Tibial nerve (tissue), 4 donors: ENCODE data around the gene KLC1. TPM values are rescaled to one million over a fixed set of nuclear protein-coding genes. Genes with fewer than 3 reads are reported as not detected.

Experiments used
- DNase-seq, 2 donors: peaks; one replicate each; pipeline ENCODE4 v3.0.0-alpha.2; 2019; ENCODE audit warnings: low spot score in 2 of 2
- H3K27ac ChIP-seq, 4 donors: fragments of 200-600 bp; sonication (generic) in 3 of 4; one replicate each; pipeline ENCODE4 v1.5.1; 2017 to 2019; ENCODE audit warnings: mild to moderate bottlenecking in 1 of 4
- H3K27me3 ChIP-seq, 2 donors: fragments of 200-600 bp; sonication (generic) in 1 of 2; one replicate each; pipeline versions ENCODE4 v1.5.1 to v1.6.0; 2017 to 2019
- H3K36me3 ChIP-seq, 3 donors: fragments of 200-600 bp; sonication (generic); one replicate each; pipeline ENCODE4 v1.5.1; 2018 to 2019
- H3K4me1 ChIP-seq, 4 donors: fragments of 200-600 bp; sonication (generic) in 3 of 4; one replicate each; pipeline ENCODE4 v1.5.1; 2017 to 2019
- H3K4me3 ChIP-seq, 4 donors: fragments of 200-600 bp; sonication (generic) in 3 of 4; one replicate each; pipeline ENCODE4 v1.5.1; 2017 to 2019; ENCODE audit warnings: mild to moderate bottlenecking in 1 of 4, moderate library complexity in 1 of 4
- H3K9me3 ChIP-seq, 4 donors: fragments of 200-600 bp; sonication (generic) in 3 of 4; one replicate each; pipeline ENCODE4 v1.5.1; 2017 to 2019
- CTCF ChIP-seq, 5 experiments: fragments of 200-600 bp in 3 of 5; fragments of 450-650 bp in 2 of 5; sonication (generic) in 3 of 5; IDR thresholded peaks; one replicate each; pipeline ENCODE4 v1.5.1; 2016 to 2019; ENCODE audit warnings: antibody characterized with exemption in 5 of 5, mild to moderate bottlenecking in 3 of 5, moderate library complexity in 2 of 5
- EP300 ChIP-seq, 2 donors: sonication (generic); formaldehyde crosslinking; IDR thresholded peaks; one replicate each; pipeline ENCODE4 v1.6.1; 2017; ENCODE audit warnings: antibody characterized with exemption in 2 of 2, mild to moderate bottlenecking in 1 of 2
- POLR2A ChIP-seq, 2 donors: fragments of 450-650 bp; IDR thresholded peaks; one replicate each; pipeline ENCODE4 v1.6.1; 2017; ENCODE audit warnings: antibody characterized with exemption in 2 of 2, mild to moderate bottlenecking in 2 of 2, moderate library complexity in 2 of 2
- WGBS, 2 donors: methylation state at CpG; one replicate each; pipeline ENCODE4 v1.1.5; 2018; 5-methylcytosine and 5-hydroxymethylcytosine counted together
- total RNA-seq, 4 donors: library from RNA; depleted of rRNA; stranded (reverse); fragments of >200 nt; gene quantifications; one replicate each; pipeline ENCODE4 v1.1.0, GENCODE V29; 2016

KLC1 gene
- total RNA-seq, result 100 to 1,000 TPM; 402 to 561 (median 495) TPM

GRCh38 chr14:103628684-103629502, at the start of gene KLC1:
Gene KLC1, plus strand, starts transcription at chr14:103629211. Its CDS starts 25,354 bp downstream, at chr14:103654565.
- no peaks in the 10 kb centered on the region for H3K9me3 ChIP-seq
- peaks cover 0 to 6% (median 0%) of the 10 kb centered on the region in 3 donors for H3K36me3 ChIP-seq
- DNase-seq, result peak; percentile 75 to 84
- TF ChIP-seq CTCF (IDR thresholded peaks at IDR 0.05), result peak in 2 of 5 experiments; percentile 11 to 27
- TF ChIP-seq EP300 (IDR thresholded peaks at IDR 0.05), result peak; percentile 29 to 97
- TF ChIP-seq POLR2A (IDR thresholded peaks at IDR 0.05), result peak; percentile 77 to 94
- H3K27ac ChIP-seq, result peak within 1 kb of the TSS; percentile 96 to 99 (median 98)
- peak within 1 kb of the TSS; percentile 83 to 95 (median 88) for H3K4me3 ChIP-seq
- WGBS, 2 donors, result 0 to 1% methylated on average over 19 to 33 of the region's 97 CpGs
- peaks cover 0 to 69% (median 32%) of the 10 kb centered on the region in 4 donors for H3K4me1 ChIP-seq
- H3K27me3 ChIP-seq, result no peaks in the 10 kb centered on the region

GRCh38 chr14:103581206-103581605, 47.8 kb upstream of the KLC1 start:
- no peaks in the 10 kb centered on the region for H3K27me3 ChIP-seq
- no peak overlapping the region for H3K4me3 ChIP-seq
- no peaks in the 10 kb centered on the region for H3K9me3 ChIP-seq
- no peak overlapping the region for H3K27ac ChIP-seq
- no peak for DNase-seq
- peaks cover 0 to 43% (median 0%) of the 10 kb centered on the region in 3 donors for H3K36me3 ChIP-seq
- peaks cover 2 to 21% (median 14%) of the 10 kb centered on the region in 4 donors for H3K4me1 ChIP-seq
- no peak for TF ChIP-seq CTCF (IDR thresholded peaks at IDR 0.05)
- no peak for TF ChIP-seq POLR2A (IDR thresholded peaks at IDR 0.05)
- no peak for TF ChIP-seq EP300 (IDR thresholded peaks at IDR 0.05)
- 91% methylated on average over 11 of the region's 11 CpGs for WGBS, 2 donors

- DNase-seq, result no peak
- H3K27ac ChIP-seq, result peak overlapping the region in 2 of 4 donors; percentile 28 to 36
- H3K36me3 ChIP-seq, result peaks cover 0 to 43% (median 0%) of the 10 kb centered on the region in 3 donors
- H3K4me1 ChIP-seq, result peaks cover 0 to 12% (median 5%) of the 10 kb centered on the region in 4 donors
- no peaks in the 10 kb centered on the region for H3K27me3 ChIP-seq
- TF ChIP-seq POLR2A (IDR thresholded peaks at IDR 0.05) (no peak), CTCF (IDR thresholded peaks at IDR 0.05) (no peak), EP300 (IDR thresholded peaks at IDR 0.05) (no peak)
- WGBS, 2 donors, result 88 to 96% methylated on average over 12 to 26 of the region's 26 CpGs
- H3K4me3 ChIP-seq, result no peak overlapping the region
- H3K9me3 ChIP-seq, result no peaks in the 10 kb centered on the region
These were observed 46.9 kb upstream of the KLC1 start for GRCh38 chr14:103581954-103582703.

GRCh38 chr14:103584326-103584915, 44.6 kb upstream of the KLC1 start:
- Histone ChIP-seq H3K27ac (no peak overlapping the region), H3K27me3 (no peaks in the 10 kb centered on the region), H3K4me1 (no peaks in the 10 kb centered on the region), H3K36me3 (peaks cover 0 to 48% (median 3%) of the 10 kb centered on the region in 3 donors), H3K9me3 (no peaks in the 10 kb centered on the region), H3K4me3 (no peak overlapping the region)
- TF ChIP-seq POLR2A (IDR thresholded peaks at IDR 0.05) (no peak), CTCF (IDR thresholded peaks at IDR 0.05) (no peak), EP300 (IDR thresholded peaks at IDR 0.05) (no peak)
- no peak for DNase-seq
- WGBS, 2 donors, result 90 to 93% methylated on average over 11 of the region's 11 CpGs
